ENCODE results near the gene JAKMIP1.

DNA sequence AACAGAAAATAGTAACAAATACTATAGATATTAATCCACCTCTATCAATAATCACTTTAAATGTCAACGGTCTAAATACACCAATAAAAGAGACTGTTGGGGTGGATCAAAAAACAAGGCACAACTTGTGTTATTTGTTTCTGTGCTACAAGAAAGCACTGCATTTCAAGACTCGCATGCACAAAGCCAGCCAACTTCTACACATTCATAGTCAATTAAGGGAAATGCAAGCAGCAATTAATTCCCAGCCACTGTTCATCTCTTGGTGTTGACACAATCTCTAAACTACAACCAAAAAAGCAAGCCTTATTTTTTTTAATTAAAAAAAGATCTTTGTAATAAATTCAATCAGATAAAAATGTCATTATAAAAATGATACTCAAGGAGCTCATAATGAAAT lies 67.6 kb downstream of the JAKMIP1 start:
- TF ChIP-seq CEBPG (CRISPR knock-in tag; IDR thresholded peaks at IDR 0.05) (no peak), MEIS1 (CRISPR knock-in tag; IDR thresholded peaks at IDR 0.05; ENCODE audit: borderline replicate concordance) (no peak), GABPA (IDR thresholded peaks at IDR 0.05; ENCODE audit: low read depth, low read length) (no peak), GABPA (CRISPR knock-in tag; IDR thresholded peaks at IDR 0.05; ENCODE audit: low read depth) (no peak), CBX5 (CRISPR knock-in tag; IDR thresholded peaks at IDR 0.05; ENCODE audit: borderline replicate concordance) (no peak), NFYB (CRISPR knock-in tag; IDR thresholded peaks at IDR 0.05) (no peak), MEIS2 (CRISPR knock-in tag; IDR thresholded peaks at IDR 0.05) (no peak), ZKSCAN1 (IDR thresholded peaks at IDR 0.05; ENCODE audit: low read length) (no peak), ZNF724P (CRISPR knock-in tag; IDR thresholded peaks at IDR 0.05; ENCODE audit: borderline replicate concordance) (no peak), HOXA5 (CRISPR knock-in tag; IDR thresholded peaks at IDR 0.05) (no peak)
- TF ChIP-seq, protein P1, sequence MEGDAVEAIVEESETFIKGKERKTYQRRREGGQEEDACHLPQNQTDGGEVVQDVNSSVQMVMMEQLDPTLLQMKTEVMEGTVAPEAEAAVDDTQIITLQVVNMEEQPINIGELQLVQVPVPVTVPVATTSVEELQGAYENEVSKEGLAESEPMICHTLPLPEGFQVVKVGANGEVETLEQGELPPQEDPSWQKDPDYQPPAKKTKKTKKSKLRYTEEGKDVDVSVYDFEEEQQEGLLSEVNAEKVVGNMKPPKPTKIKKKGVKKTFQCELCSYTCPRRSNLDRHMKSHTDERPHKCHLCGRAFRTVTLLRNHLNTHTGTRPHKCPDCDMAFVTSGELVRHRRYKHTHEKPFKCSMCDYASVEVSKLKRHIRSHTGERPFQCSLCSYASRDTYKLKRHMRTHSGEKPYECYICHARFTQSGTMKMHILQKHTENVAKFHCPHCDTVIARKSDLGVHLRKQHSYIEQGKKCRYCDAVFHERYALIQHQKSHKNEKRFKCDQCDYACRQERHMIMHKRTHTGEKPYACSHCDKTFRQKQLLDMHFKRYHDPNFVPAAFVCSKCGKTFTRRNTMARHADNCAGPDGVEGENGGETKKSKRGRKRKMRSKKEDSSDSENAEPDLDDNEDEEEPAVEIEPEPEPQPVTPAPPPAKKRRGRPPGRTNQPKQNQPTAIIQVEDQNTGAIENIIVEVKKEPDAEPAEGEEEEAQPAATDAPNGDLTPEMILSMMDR (CRISPR knock-in tag; IDR thresholded peaks at IDR 0.05) = no peak
- TF ChIP-seq, protein P2, sequence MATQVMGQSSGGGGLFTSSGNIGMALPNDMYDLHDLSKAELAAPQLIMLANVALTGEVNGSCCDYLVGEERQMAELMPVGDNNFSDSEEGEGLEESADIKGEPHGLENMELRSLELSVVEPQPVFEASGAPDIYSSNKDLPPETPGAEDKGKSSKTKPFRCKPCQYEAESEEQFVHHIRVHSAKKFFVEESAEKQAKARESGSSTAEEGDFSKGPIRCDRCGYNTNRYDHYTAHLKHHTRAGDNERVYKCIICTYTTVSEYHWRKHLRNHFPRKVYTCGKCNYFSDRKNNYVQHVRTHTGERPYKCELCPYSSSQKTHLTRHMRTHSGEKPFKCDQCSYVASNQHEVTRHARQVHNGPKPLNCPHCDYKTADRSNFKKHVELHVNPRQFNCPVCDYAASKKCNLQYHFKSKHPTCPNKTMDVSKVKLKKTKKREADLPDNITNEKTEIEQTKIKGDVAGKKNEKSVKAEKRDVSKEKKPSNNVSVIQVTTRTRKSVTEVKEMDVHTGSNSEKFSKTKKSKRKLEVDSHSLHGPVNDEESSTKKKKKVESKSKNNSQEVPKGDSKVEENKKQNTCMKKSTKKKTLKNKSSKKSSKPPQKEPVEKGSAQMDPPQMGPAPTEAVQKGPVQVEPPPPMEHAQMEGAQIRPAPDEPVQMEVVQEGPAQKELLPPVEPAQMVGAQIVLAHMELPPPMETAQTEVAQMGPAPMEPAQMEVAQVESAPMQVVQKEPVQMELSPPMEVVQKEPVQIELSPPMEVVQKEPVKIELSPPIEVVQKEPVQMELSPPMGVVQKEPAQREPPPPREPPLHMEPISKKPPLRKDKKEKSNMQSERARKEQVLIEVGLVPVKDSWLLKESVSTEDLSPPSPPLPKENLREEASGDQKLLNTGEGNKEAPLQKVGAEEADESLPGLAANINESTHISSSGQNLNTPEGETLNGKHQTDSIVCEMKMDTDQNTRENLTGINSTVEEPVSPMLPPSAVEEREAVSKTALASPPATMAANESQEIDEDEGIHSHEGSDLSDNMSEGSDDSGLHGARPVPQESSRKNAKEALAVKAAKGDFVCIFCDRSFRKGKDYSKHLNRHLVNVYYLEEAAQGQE (IDR thresholded peaks at IDR 0.05; ENCODE audit: borderline replicate concordance in 1 of 2, low read depth in 1 of 2, low read length in 2 of 2) = no peak
